PC-9 (cell line): Measurements from ENCODE around the gene MMP17. TPM values are rescaled to one million over a fixed set of nuclear protein-coding genes. Genes with fewer than 3 reads are reported as not detected.

Experiments
- BruUV-seq: library from RNA; stranded (reverse); fragments of 400-500 nt; replicated peaks from 2 replicates; lab custom pipeline; 2021; lab: Mats Ljungman, UMichigan
- CTCF ChIA-PET: fragments of 300-600 bp; sonication (Branson Sonifier 250); formaldehyde crosslinking; loops from one replicate; lab custom pipeline; 2022; ENCODE audit warnings: antibody characterized with exemption; lab: Charles Lee
- POLR2A ChIA-PET: fragments of 300-600 bp; sonication (Branson Sonifier 250); formaldehyde crosslinking; loops from one replicate; lab custom pipeline; 2022; ENCODE audit warnings: antibody characterized with exemption; ENCODE audit not compliant: unreplicated experiment; lab: Charles Lee
- DNase-seq, 2 experiments: peaks; one replicate each; pipeline versions ENCODE4 v3.0.0 to v3.0.0-alpha.2; 2015 to 2022; ENCODE audit warnings: mixed read lengths in 1 of 2
- H2AFZ ChIP-seq: fragments of 200-600 bp; sonication (generic); 2 replicates; pipeline ENCODE4 v1.8.1; 2017; ENCODE audit warnings: antibody characterized with exemption
- H3F3A ChIP-seq: fragments of 200-600 bp; sonication (generic); 2 replicates; pipeline ENCODE4 v1.8.1; 2017; ENCODE audit warnings: antibody characterized with exemption, mild to moderate bottlenecking, low read depth; ENCODE audit not compliant: insufficient read depth
- H3K27ac ChIP-seq: fragments of 200-600 bp; sonication (generic); 2 replicates; pipeline ENCODE4 v1.6.1; 2016; ENCODE audit warnings: mixed run types
- H3K27me3 ChIP-seq: fragments of 200-600 bp; sonication (generic); 2 replicates; pipeline ENCODE4 v1.6.1; 2016; ENCODE audit warnings: low read depth, mixed run types; ENCODE audit not compliant: insufficient read depth
- H3K36me3 ChIP-seq: fragments of 200-600 bp; sonication (generic); 2 replicates; pipeline ENCODE4 v1.6.1; 2016; ENCODE audit warnings: low read depth, mixed run types
- H3K4me1 ChIP-seq: fragments of 200-600 bp; sonication (generic); replicated peaks from 2 replicates; pipeline ENCODE4 v1.6.1; 2016; ENCODE audit warnings: mixed run types; ENCODE audit not compliant: insufficient read depth
- H3K4me2 ChIP-seq: fragments of 200-600 bp; sonication (generic); 2 replicates; pipeline ENCODE4 v1.6.1; 2017; ENCODE audit warnings: mixed run types
- H3K4me3 ChIP-seq: fragments of 200-600 bp; sonication (generic); 2 replicates; pipeline ENCODE4 v1.6.1; 2016; ENCODE audit warnings: mixed run types
- H3K79me2 ChIP-seq: fragments of 200-600 bp; sonication (generic); 2 replicates; pipeline ENCODE4 v1.6.1; 2017; ENCODE audit warnings: low read depth, mixed run types
- H3K9me2 ChIP-seq: fragments of 200-600 bp; sonication (generic); 2 replicates; pipeline ENCODE4 v1.8.1; 2017; ENCODE audit warnings: mild to moderate bottlenecking; ENCODE audit not compliant: insufficient read depth
- H3K9me3 ChIP-seq: fragments of 200-600 bp; sonication (generic); 2 replicates; pipeline ENCODE4 v1.8.1; 2016; ENCODE audit warnings: low read depth; ENCODE audit not compliant: insufficient read depth
- H4K20me1 ChIP-seq: fragments of 200-600 bp; sonication (generic); 2 replicates; pipeline ENCODE4 v1.8.1; 2017; ENCODE audit not compliant: insufficient read depth
- CTCF ChIP-seq: fragments of 200-600 bp; sonication (generic); conservative IDR thresholded peaks from 2 replicates; pipeline ENCODE4 v1.6.1; 2017; ENCODE audit warnings: mixed run types, antibody characterized with exemption, mild to moderate bottlenecking, moderate library complexity
- EZH2 ChIP-seq: fragments of 200-600 bp; sonication (generic); IDR thresholded peaks from 2 replicates; pipeline ENCODE4 v1.8.0; 2017; ENCODE audit warnings: antibody characterized with exemption, low read depth
- intact Hi-C: fragments of 100-400 bp; cut with micrococcal nuclease; formaldehyde crosslinking; loops from one replicate; pipeline ENCODE4 v1.10.0; 2022; ENCODE audit not compliant: unreplicated experiment
- total RNA-seq: library from RNA; stranded (reverse); gene quantifications from 2 replicates; pipeline ENCODE4 v1.2.3, GENCODE V29; 2021

The MMP17 gene
- total RNA-seq, 1 experiment from 2014 or later = 3.3 TPM

GRCh38 chr12:131861261-131862083 is 33.3 kb downstream of the MMP17 start:
- H4K20me1 ChIP-seq = no peaks in the 10 kb centered on the region
- peak overlapping the region; percentile 94 for H3K27ac ChIP-seq
- H3K4me3 ChIP-seq = no peak overlapping the region; the same call in 1 of the 2 replicates
- ChIA-PET POLR2A (no interaction called here), CTCF (no interaction called here)
- no TSS peak for BruUV-seq
- peaks cover 59% of the 10 kb centered on the region for H3F3A ChIP-seq
- H3K27me3 ChIP-seq = no peaks in the 10 kb centered on the region
- peaks cover 72% of the 10 kb centered on the region for H3K4me1 ChIP-seq
- no peak for TF ChIP-seq EZH2
- TF ChIP-seq CTCF = no peak
- no peak overlapping the region for H2AFZ ChIP-seq
- DNase-seq = no peak
- H3K9me2 ChIP-seq = no peaks in the 10 kb centered on the region
- H3K4me2 ChIP-seq = peak overlapping the region; percentile 76
- no peaks in the 10 kb centered on the region for H3K36me3 ChIP-seq
- intact Hi-C loops = loop anchor here (1.0 kb wide), 1 partner anchor 35 kb away; no protein-coding TSS in a partner anchor
- no peaks in the 10 kb centered on the region for H3K9me3 ChIP-seq
- H3K79me2 ChIP-seq = no peaks in the 10 kb centered on the region

GRCh38 chr12:131862084-131862441 is 33.9 kb downstream of the MMP17 start:
- Histone ChIP-seq H3K27me3 (no peaks in the 10 kb centered on the region), H3K9me2 (no peaks in the 10 kb centered on the region), H2AFZ (no peak overlapping the region), H3K36me3 (no peaks in the 10 kb centered on the region), H3F3A (peaks cover 59% of the 10 kb centered on the region), H3K79me2 (no peaks in the 10 kb centered on the region), H3K4me3 (no peak overlapping the region), H4K20me1 (no peaks in the 10 kb centered on the region), H3K9me3 (no peaks in the 10 kb centered on the region), H3K27ac (no peak overlapping the region), H3K4me2 (no peak overlapping the region), H3K4me1 (peaks cover 69% of the 10 kb centered on the region)
- ChIA-PET CTCF (no interaction called here), POLR2A (no interaction called here)
- intact Hi-C loops = no loop called here
- DNase-seq = no peak
- BruUV-seq = no TSS peak
- TF ChIP-seq CTCF (no peak), EZH2 (no peak)

GRCh38 chr12:131862600-131862993 is 34.4 kb downstream of the MMP17 start:
- peaks cover 59% of the 10 kb centered on the region for H3F3A ChIP-seq
- no peaks in the 10 kb centered on the region for H3K27me3 ChIP-seq
- H3K36me3 ChIP-seq = no peaks in the 10 kb centered on the region
- no peaks in the 10 kb centered on the region for H3K9me3 ChIP-seq
- TF ChIP-seq EZH2 (no peak), CTCF (no peak)
- H2AFZ ChIP-seq = no peak overlapping the region
- no peaks in the 10 kb centered on the region for H3K79me2 ChIP-seq
- H3K27ac ChIP-seq = no peak overlapping the region
- no peaks in the 10 kb centered on the region for H4K20me1 ChIP-seq
- H3K4me1 ChIP-seq = peaks cover 67% of the 10 kb centered on the region
- H3K9me2 ChIP-seq = no peaks in the 10 kb centered on the region
- BruUV-seq = no TSS peak
- intact Hi-C loops = no loop called here
- ChIA-PET POLR2A (no interaction called here), CTCF (no interaction called here)
- no peak for DNase-seq
- H3K4me2 ChIP-seq = peak overlapping the region; percentile 29; the same call in 1 of the 2 replicates
- H3K4me3 ChIP-seq = no peak overlapping the region
